HepG2 (cell line): ENCODE measurements around the gene DNMT3B.

Experiments
- ARHGAP35 ChIP-seq: sonication (generic); formaldehyde crosslinking; IDR thresholded peaks from 2 replicates; pipeline ENCODE4 v1.9.0; 2022; ENCODE audit warnings: mild to moderate bottlenecking, inconsistent platforms, moderate library complexity, missing genetic modification reagents, borderline replicate concordance
- ATF6 ChIP-seq: sonication (generic); formaldehyde crosslinking; conservative IDR thresholded peaks from 2 replicates; pipeline ENCODE4 v1.4.0; 2020; ENCODE audit warnings: missing genetic modification reagents
- GABPA ChIP-seq, 2 experiments: IDR thresholded peaks; 2 replicates each; pipeline ENCODE4 v1.6.1; 2011 to 2016; ENCODE audit warnings: low read depth in 2 of 2, low read length in 1 of 2, missing biosample characterization in 1 of 2, missing genetic modification characterization in 1 of 2
- HNF1A ChIP-seq, 2 experiments: sonication (generic) in 1 of 2; formaldehyde crosslinking in 1 of 2; IDR thresholded peaks; 2 replicates each; pipeline versions ENCODE4 v1.4.0 to v1.6.1; 2016 to 2020; ENCODE audit warnings: borderline replicate concordance in 1 of 2, low read depth in 1 of 2, mild to moderate bottlenecking in 1 of 2, missing genetic modification reagents in 1 of 2
- SMAD9 ChIP-seq: sonication (generic); formaldehyde crosslinking; IDR thresholded peaks from 2 replicates; pipeline ENCODE4 v1.5.1; 2020; ENCODE audit warnings: mild to moderate bottlenecking, missing genetic modification reagents
- ZBTB40 ChIP-seq, 2 experiments: fragments of 450-650 bp in 1 of 2; sonication (generic) in 1 of 2; formaldehyde crosslinking in 1 of 2; IDR thresholded peaks; 2 replicates each; pipeline versions ENCODE4 v1.6.1 to v1.8.0; 2016 to 2022; ENCODE audit warnings: antibody characterized with exemption in 1 of 2, mild to moderate bottlenecking in 1 of 2, missing genetic modification reagents in 1 of 2
- ZNF605 ChIP-seq: sonication (generic); formaldehyde crosslinking; IDR thresholded peaks from 2 replicates; pipeline ENCODE4 v1.8.0; 2022; ENCODE audit warnings: mild to moderate bottlenecking, missing genetic modification reagents
- ZNF737 ChIP-seq: sonication (generic); formaldehyde crosslinking; IDR thresholded peaks from 2 replicates; pipeline ENCODE4 v1.5.0; 2020; ENCODE audit warnings: missing genetic modification reagents, mild to moderate bottlenecking, borderline replicate concordance
- ZZZ3 ChIP-seq: sonication (generic); formaldehyde crosslinking; IDR thresholded peaks from 2 replicates; pipeline ENCODE4 v1.4.0; 2020; ENCODE audit warnings: missing genetic modification reagents, mild to moderate bottlenecking, borderline replicate concordance

GRCh38 chr20:32756156-32756555, 6.0 kb upstream of the DNMT3B start:
- TF ChIP-seq ZNF737 (CRISPR knock-in tag) (no peak), SMAD9 (CRISPR knock-in tag) (no peak), GABPA (IDR thresholded peaks at IDR 0.05; ENCODE audit: low read depth, low read length) (no peak), GABPA (CRISPR knock-in tag; IDR thresholded peaks at IDR 0.05; ENCODE audit: low read depth) (no peak), ATF6 (CRISPR knock-in tag) (no peak), ARHGAP35 (no peak), ZBTB40 (IDR thresholded peaks at IDR 0.05) (no peak), ZBTB40 (CRISPR knock-in tag; IDR thresholded peaks at IDR 0.05) (no peak), HNF1A (IDR thresholded peaks at IDR 0.05; ENCODE audit: low read depth) (no peak), HNF1A (CRISPR knock-in tag; IDR thresholded peaks at IDR 0.05; ENCODE audit: borderline replicate concordance) (no peak), ZZZ3 (CRISPR knock-in tag) (no peak), ZNF605 (CRISPR knock-in tag) (no peak)
